ENCODE data around the gene HIP1R.
"Not testable (repeated sequence)": the region's sequence is repeated elsewhere in the genome, so short reads cannot be mapped to it uniquely, and the experiment has no call there.

HIP1R gene

GRCh38 chr12:122862872-122863701 is 27.8 kb downstream of the HIP1R start:
- DNase-seq: peak; percentile 63

GRCh38 chr12:122864894-122865253 is 29.6 kb downstream of the HIP1R start:
- DNase-seq: no peak

GRCh38 chr12:122865268-122866231 is 30.3 kb downstream of the HIP1R start:
- DNase-seq: no peak

GRCh38 chr12:122866379-122866778 is 31.1 kb downstream of the HIP1R start:
- DNase-seq: no peak

GRCh38 chr12:122866950-122867607 is 31.8 kb downstream of the HIP1R start:
- DNase-seq: no peak

- no peak for DNase-seq
Observed at GRCh38 chr12:122867691-122868461, 32.6 kb downstream of the HIP1R start.

GRCh38 chr12:122868471-122869177 is 33.4 kb downstream of the HIP1R start:
- DNase-seq: no peak

- no peak for DNase-seq
Observed at GRCh38 chr12:122869207-122869973, 34.1 kb downstream of the HIP1R start.

- no peak for DNase-seq
Observed at GRCh38 chr12:122870163-122870842, 35.0 kb downstream of the HIP1R start.

GRCh38 chr12:122870867-122871664 is 35.8 kb downstream of the HIP1R start:
- DNase-seq: peak; percentile 48

GRCh38 chr12:122871851-122872780 is 36.9 kb downstream of the HIP1R start:
- peak; percentile 78 for DNase-seq

- peak; percentile 83 for DNase-seq
Observed at GRCh38 chr12:122872815-122873361, 37.6 kb downstream of the HIP1R start.

GRCh38 chr12:122873540-122873939 is 38.3 kb downstream of the HIP1R start:
- DNase-seq: no peak

- no peak for DNase-seq
Observed at GRCh38 chr12:122874081-122874480, 38.8 kb downstream of the HIP1R start.

- DNase-seq: no peak
Observed at GRCh38 chr12:122875590-122876220, 40.4 kb downstream of the HIP1R start.

GRCh38 chr12:122876281-122876680 is 41.0 kb downstream of the HIP1R start:
- not testable (repeated sequence) for DNase-seq

GRCh38 chr12:122876731-122877130 is 41.5 kb downstream of the HIP1R start:
- DNase-seq: no peak

Data from DMS79 treated with DMSO at 0.1 percent for 48 hours (cell line).